HL-60 (cell line): ENCODE measurements around the gene POLG2.

Experiments
- DNase-seq, 2 experiments: peaks; one replicate each; pipeline ENCODE4 v3.0.0-alpha.2; 2010 to 2020; ENCODE audit warnings: low read depth in 1 of 2, low spot score in 1 of 2
- H3K27ac ChIP-seq: fragments of 250-450 bp; sonication (Bioruptor Pico); replicated peaks from 2 replicates; pipeline ENCODE4 v1.5.1; 2020; ENCODE audit warnings: mild to moderate bottlenecking, moderate library complexity
- H3K27me3 ChIP-seq: fragments of 250-450 bp; sonication (Bioruptor Pico); 2 replicates; pipeline ENCODE4 v1.5.1; 2021; ENCODE audit warnings: mild to moderate bottlenecking, moderate library complexity; ENCODE audit not compliant: insufficient read depth, poor library complexity, severe bottlenecking
- H3K4me3 ChIP-seq: replicated peaks from 2 replicates; pipeline ENCODE4 v1.5.1; 2011; ENCODE audit warnings: mild to moderate bottlenecking, control low read depth, low read length; ENCODE audit not compliant: insufficient read depth
- GABPA ChIP-seq: IDR thresholded peaks from 2 replicates; pipeline ENCODE4 v1.6.1; 2012; ENCODE audit warnings: low read depth
- POLR2AphosphoS5 ChIP-seq: IDR thresholded peaks from 2 replicates; pipeline ENCODE4 v1.6.1; 2012; ENCODE audit warnings: low read depth
- SPI1 ChIP-seq: IDR thresholded peaks from 2 replicates; pipeline ENCODE4 v1.6.1; 2012; ENCODE audit warnings: low read depth, mild to moderate bottlenecking, borderline replicate concordance
- TF ChIP-seq, protein P1 (sequence below): IDR thresholded peaks from 2 replicates; pipeline ENCODE4 v1.6.1; 2012; ENCODE audit warnings: low read depth; ENCODE audit not compliant: insufficient replicate concordance
- TF ChIP-seq, protein P2 (sequence below): IDR thresholded peaks from one replicate; pipeline ENCODE4 v1.5.1; 2011; ENCODE audit warnings: low read length, control low read depth, inconsistent platforms; ENCODE audit not compliant: insufficient read depth

POLG2 gene

GRCh38 chr17:64520359-64520758 lies 23.5 kb upstream of the POLG2 start:
- peak in 1 of 2 experiments; percentile 34 for DNase-seq

GRCh38 chr17:64519601-64520000 lies 22.7 kb upstream of the POLG2 start:
- H3K27ac ChIP-seq: no peak overlapping the region
- H3K4me3 ChIP-seq: no peak overlapping the region
- no peaks in the 10 kb centered on the region for H3K27me3 ChIP-seq
- TF ChIP-seq, protein P1, sequence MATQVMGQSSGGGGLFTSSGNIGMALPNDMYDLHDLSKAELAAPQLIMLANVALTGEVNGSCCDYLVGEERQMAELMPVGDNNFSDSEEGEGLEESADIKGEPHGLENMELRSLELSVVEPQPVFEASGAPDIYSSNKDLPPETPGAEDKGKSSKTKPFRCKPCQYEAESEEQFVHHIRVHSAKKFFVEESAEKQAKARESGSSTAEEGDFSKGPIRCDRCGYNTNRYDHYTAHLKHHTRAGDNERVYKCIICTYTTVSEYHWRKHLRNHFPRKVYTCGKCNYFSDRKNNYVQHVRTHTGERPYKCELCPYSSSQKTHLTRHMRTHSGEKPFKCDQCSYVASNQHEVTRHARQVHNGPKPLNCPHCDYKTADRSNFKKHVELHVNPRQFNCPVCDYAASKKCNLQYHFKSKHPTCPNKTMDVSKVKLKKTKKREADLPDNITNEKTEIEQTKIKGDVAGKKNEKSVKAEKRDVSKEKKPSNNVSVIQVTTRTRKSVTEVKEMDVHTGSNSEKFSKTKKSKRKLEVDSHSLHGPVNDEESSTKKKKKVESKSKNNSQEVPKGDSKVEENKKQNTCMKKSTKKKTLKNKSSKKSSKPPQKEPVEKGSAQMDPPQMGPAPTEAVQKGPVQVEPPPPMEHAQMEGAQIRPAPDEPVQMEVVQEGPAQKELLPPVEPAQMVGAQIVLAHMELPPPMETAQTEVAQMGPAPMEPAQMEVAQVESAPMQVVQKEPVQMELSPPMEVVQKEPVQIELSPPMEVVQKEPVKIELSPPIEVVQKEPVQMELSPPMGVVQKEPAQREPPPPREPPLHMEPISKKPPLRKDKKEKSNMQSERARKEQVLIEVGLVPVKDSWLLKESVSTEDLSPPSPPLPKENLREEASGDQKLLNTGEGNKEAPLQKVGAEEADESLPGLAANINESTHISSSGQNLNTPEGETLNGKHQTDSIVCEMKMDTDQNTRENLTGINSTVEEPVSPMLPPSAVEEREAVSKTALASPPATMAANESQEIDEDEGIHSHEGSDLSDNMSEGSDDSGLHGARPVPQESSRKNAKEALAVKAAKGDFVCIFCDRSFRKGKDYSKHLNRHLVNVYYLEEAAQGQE: no peak
- no peak for TF ChIP-seq POLR2AphosphoS5
- DNase-seq: no peak

More at GRCh38 chr17:64520359-64520758, 23.5 kb upstream of the POLG2 start:
- Histone ChIP-seq H3K27me3 (no peaks in the 10 kb centered on the region), H3K4me3 (no peak overlapping the region), H3K27ac (no peak overlapping the region)
- TF ChIP-seq SPI1 (no peak), GABPA (no peak), POLR2AphosphoS5 (no peak)
- TF ChIP-seq, protein P1: no peak
- TF ChIP-seq, protein P2, sequence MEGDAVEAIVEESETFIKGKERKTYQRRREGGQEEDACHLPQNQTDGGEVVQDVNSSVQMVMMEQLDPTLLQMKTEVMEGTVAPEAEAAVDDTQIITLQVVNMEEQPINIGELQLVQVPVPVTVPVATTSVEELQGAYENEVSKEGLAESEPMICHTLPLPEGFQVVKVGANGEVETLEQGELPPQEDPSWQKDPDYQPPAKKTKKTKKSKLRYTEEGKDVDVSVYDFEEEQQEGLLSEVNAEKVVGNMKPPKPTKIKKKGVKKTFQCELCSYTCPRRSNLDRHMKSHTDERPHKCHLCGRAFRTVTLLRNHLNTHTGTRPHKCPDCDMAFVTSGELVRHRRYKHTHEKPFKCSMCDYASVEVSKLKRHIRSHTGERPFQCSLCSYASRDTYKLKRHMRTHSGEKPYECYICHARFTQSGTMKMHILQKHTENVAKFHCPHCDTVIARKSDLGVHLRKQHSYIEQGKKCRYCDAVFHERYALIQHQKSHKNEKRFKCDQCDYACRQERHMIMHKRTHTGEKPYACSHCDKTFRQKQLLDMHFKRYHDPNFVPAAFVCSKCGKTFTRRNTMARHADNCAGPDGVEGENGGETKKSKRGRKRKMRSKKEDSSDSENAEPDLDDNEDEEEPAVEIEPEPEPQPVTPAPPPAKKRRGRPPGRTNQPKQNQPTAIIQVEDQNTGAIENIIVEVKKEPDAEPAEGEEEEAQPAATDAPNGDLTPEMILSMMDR: no peak

DNA sequence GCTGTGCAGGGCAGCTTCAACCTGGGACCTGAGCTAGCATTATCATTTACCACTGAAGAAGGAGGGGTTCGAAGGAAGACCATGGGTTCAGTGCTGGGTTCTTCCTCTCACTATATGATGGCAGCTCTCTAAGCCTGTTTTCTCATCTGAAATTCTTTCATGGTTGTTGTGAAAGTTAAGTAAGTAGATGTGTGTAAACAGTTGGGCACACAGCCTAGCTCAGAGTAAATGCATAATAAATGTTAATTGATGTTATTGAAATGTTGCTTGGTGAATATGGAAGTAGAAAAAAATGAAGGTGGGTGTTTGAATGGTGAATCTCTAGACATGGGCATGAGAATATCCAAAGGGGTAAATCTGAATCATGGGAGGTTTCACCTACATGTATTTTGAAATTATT lies 19.0 kb upstream of the POLG2 start:
- no peak for DNase-seq
- Histone ChIP-seq H3K4me3 (no peak overlapping the region), H3K27ac (no peak overlapping the region), H3K27me3 (no peaks in the 10 kb centered on the region)
- TF ChIP-seq, protein P1: no peak
- TF ChIP-seq, protein P2: no peak
- TF ChIP-seq POLR2AphosphoS5 (no peak), SPI1 (no peak), GABPA (no peak)

GRCh38 chr17:64515419-64515818 lies 18.6 kb upstream of the POLG2 start:
- peak in 1 of 2 experiments; percentile 31 for DNase-seq
- TF ChIP-seq, protein P2: no peak
- TF ChIP-seq GABPA (no peak), POLR2AphosphoS5 (no peak), SPI1 (no peak)
- TF ChIP-seq, protein P1: no peak

More at GRCh38 chr17:64515419-64515818, 18.6 kb upstream of the POLG2 start:
- H3K4me3 ChIP-seq: no peak overlapping the region
- no peaks in the 10 kb centered on the region for H3K27me3 ChIP-seq
- no peak overlapping the region for H3K27ac ChIP-seq
